K562 (cell line): ENCODE measurements around the gene AP5Z1. TPM values are rescaled to one million over a fixed set of nuclear protein-coding genes. Genes with fewer than 3 reads are reported as not detected.

Source experiments
- CREM ChIP-seq: IDR thresholded peaks from 2 replicates; pipeline ENCODE4 v1.6.1; 2014; ENCODE audit warnings: antibody characterized with exemption, low read depth
- ETV1 ChIP-seq: fragments of 450-650 bp; conservative IDR thresholded peaks from 2 replicates; pipeline ENCODE4 v1.6.1; 2016; ENCODE audit warnings: missing genetic modification characterization, control low read depth, low read depth, missing compliant biosample characterization
- FOXK2 ChIP-seq, 2 experiments: fragments of 450-650 bp; IDR thresholded peaks in 1 of 2; conservative IDR thresholded peaks in 1 of 2; 2 replicates each; pipeline ENCODE4 v1.6.1; 2016; ENCODE audit warnings: low read depth in 2 of 2, mild to moderate bottlenecking in 1 of 2
- RAD21 ChIP-seq, 2 experiments: fragments of 250-450 bp in 1 of 2; fragments of 450-650 bp in 1 of 2; sonication (Bioruptor Pico) in 1 of 2; formaldehyde crosslinking in 1 of 2; IDR thresholded peaks in 1 of 2; conservative IDR thresholded peaks in 1 of 2; 2 replicates each; pipeline versions ENCODE4 v1.4.0 to v1.8.0; 2020 to 2022; ENCODE audit warnings: mild to moderate bottlenecking in 2 of 2, moderate library complexity in 1 of 2
- TAF1 ChIP-seq: IDR thresholded peaks from 2 replicates; pipeline ENCODE4 v1.6.1; 2011; ENCODE audit warnings: mild to moderate bottlenecking, low read length, moderate library complexity; ENCODE audit not compliant: insufficient read depth, control insufficient read depth, severe bottlenecking; ENCODE audit errors: extremely low read depth
- TAL1 ChIP-seq: fragments of 450-650 bp; IDR thresholded peaks from 2 replicates; pipeline ENCODE4 v1.6.1; 2016; ENCODE audit warnings: mild to moderate bottlenecking
- ZBTB17 ChIP-seq: fragments of 450-650 bp; formaldehyde crosslinking; IDR thresholded peaks from 2 replicates; pipeline ENCODE4 v1.4.0; 2020; ENCODE audit warnings: mild to moderate bottlenecking
- polyA plus RNA-seq, 8 experiments: library from polyadenylated mRNA; depleted of rRNA in 4 of 8; stranded (reverse) in 5 of 8; unstranded in 3 of 8; fragments of >200 nt; fragmentation: Nextera tagmentation in 2 of 8; fragmentation: Illumina TruSeq in 1 of 8; extraction: Ambion mirVana in 2 of 8; extraction: Trizol in 1 of 8; gene quantifications; 2 replicates each; pipeline versions ENCODE4 v1.2.1 to v1.2.3, GENCODE V29; 2011 to 2014; ENCODE audit warnings: inconsistent platforms in 1 of 8, missing spikeins in 1 of 8
- total RNA-seq, 7 experiments: library from RNA; depleted of rRNA in 6 of 7; stranded (reverse); fragments of >200 nt in 6 of 7; fragmentation: Illumina TruSeq in 2 of 7; extraction: Trizol in 2 of 7; gene quantifications; 2 replicates each; pipeline versions ENCODE4 v1.2.1 to v1.2.3, GENCODE V29; 2011 to 2021; ENCODE audit warnings: low replicate concordance in 1 of 7
- TF ChIP-seq, protein P1 (sequence below), 2 experiments: fragments of 450-650 bp; formaldehyde crosslinking in 1 of 2; IDR thresholded peaks; 2 replicates each; pipeline versions ENCODE4 v1.4.0 to v1.6.1; 2014 to 2020; ENCODE audit warnings: mild to moderate bottlenecking in 2 of 2, borderline replicate concordance in 1 of 2, low read depth in 1 of 2
- TF ChIP-seq, protein P2 (sequence below), 2 experiments: fragments of 450-650 bp; IDR thresholded peaks; 2 replicates each; pipeline ENCODE4 v1.6.1; 2018; ENCODE audit warnings: mild to moderate bottlenecking in 2 of 2, low read depth in 1 of 2; ENCODE audit not compliant: partially characterized antibody in 2 of 2
- TF ChIP-seq, protein P3 (sequence below): sonication (generic); formaldehyde crosslinking; IDR thresholded peaks from 2 replicates; pipeline ENCODE4 v1.8.1; 2023; ENCODE audit warnings: mild to moderate bottlenecking, missing genetic modification reagents, moderate library complexity

Gene AP5Z1
- total and polyA plus RNA-seq, 9 of the 15 experiments (the other 6 are each of a cell fraction or from before 2014, with no cell fraction given): 0.06 to 31.1 (median 6.4) TPM

DNA sequence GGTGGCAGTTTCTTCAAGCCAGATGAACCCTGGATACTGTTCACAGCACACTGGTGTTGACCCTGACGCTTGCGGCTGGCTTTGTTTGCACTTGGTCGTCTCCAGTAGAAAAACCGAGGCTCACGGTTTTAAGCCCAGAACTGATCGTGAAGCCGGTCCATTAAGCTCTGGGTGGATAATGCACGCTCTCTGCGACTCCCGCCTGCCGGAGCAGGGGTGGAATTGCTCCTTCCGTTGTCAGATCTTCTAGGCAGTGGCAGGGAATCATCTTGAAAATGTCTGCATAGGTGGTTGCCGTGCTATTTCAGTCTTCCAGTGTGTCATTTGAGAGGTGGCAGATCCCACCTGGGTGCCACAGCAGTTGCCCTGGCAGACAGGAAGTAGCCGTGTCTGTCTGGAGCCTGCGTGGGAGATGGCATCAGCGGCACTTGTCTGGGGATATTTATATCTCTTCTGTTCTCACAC is 35.9 kb upstream of the AP5Z1 start (continued):
- peak in 1 of 2 experiments; percentile 51; a peak in 3 of 4 replicates for TF ChIP-seq RAD21 (CRISPR knock-in tag; conservative IDR thresholded peaks at IDR 0.05 in 1 of 2, IDR thresholded peaks at IDR 0.05 in 1 of 2)
- peak; percentile 3; the same call in 1 of the 2 replicates for TF ChIP-seq CREM
- 0 out of 2 replicates have a peak, but pooled peaks have one; percentile 2 for TF ChIP-seq TAL1
- TF ChIP-seq TAF1: peak; percentile 26
- TF ChIP-seq, protein P1, sequence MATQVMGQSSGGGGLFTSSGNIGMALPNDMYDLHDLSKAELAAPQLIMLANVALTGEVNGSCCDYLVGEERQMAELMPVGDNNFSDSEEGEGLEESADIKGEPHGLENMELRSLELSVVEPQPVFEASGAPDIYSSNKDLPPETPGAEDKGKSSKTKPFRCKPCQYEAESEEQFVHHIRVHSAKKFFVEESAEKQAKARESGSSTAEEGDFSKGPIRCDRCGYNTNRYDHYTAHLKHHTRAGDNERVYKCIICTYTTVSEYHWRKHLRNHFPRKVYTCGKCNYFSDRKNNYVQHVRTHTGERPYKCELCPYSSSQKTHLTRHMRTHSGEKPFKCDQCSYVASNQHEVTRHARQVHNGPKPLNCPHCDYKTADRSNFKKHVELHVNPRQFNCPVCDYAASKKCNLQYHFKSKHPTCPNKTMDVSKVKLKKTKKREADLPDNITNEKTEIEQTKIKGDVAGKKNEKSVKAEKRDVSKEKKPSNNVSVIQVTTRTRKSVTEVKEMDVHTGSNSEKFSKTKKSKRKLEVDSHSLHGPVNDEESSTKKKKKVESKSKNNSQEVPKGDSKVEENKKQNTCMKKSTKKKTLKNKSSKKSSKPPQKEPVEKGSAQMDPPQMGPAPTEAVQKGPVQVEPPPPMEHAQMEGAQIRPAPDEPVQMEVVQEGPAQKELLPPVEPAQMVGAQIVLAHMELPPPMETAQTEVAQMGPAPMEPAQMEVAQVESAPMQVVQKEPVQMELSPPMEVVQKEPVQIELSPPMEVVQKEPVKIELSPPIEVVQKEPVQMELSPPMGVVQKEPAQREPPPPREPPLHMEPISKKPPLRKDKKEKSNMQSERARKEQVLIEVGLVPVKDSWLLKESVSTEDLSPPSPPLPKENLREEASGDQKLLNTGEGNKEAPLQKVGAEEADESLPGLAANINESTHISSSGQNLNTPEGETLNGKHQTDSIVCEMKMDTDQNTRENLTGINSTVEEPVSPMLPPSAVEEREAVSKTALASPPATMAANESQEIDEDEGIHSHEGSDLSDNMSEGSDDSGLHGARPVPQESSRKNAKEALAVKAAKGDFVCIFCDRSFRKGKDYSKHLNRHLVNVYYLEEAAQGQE (IDR thresholded peaks at IDR 0.05; ENCODE audit: borderline replicate concordance): peak; percentile 14; the same call in 1 of the 2 replicates
- TF ChIP-seq, protein P1 (CRISPR knock-in tag; IDR thresholded peaks at IDR 0.05; ENCODE audit: low read depth): no peak
- TF ChIP-seq ZBTB17: 0 out of 2 replicates have a peak, but pooled peaks have one; percentile 10
- 0 out of 2 replicates have a peak, but pooled peaks have one; percentile 34 for TF ChIP-seq ETV1 (tag)
- TF ChIP-seq, protein P2, sequence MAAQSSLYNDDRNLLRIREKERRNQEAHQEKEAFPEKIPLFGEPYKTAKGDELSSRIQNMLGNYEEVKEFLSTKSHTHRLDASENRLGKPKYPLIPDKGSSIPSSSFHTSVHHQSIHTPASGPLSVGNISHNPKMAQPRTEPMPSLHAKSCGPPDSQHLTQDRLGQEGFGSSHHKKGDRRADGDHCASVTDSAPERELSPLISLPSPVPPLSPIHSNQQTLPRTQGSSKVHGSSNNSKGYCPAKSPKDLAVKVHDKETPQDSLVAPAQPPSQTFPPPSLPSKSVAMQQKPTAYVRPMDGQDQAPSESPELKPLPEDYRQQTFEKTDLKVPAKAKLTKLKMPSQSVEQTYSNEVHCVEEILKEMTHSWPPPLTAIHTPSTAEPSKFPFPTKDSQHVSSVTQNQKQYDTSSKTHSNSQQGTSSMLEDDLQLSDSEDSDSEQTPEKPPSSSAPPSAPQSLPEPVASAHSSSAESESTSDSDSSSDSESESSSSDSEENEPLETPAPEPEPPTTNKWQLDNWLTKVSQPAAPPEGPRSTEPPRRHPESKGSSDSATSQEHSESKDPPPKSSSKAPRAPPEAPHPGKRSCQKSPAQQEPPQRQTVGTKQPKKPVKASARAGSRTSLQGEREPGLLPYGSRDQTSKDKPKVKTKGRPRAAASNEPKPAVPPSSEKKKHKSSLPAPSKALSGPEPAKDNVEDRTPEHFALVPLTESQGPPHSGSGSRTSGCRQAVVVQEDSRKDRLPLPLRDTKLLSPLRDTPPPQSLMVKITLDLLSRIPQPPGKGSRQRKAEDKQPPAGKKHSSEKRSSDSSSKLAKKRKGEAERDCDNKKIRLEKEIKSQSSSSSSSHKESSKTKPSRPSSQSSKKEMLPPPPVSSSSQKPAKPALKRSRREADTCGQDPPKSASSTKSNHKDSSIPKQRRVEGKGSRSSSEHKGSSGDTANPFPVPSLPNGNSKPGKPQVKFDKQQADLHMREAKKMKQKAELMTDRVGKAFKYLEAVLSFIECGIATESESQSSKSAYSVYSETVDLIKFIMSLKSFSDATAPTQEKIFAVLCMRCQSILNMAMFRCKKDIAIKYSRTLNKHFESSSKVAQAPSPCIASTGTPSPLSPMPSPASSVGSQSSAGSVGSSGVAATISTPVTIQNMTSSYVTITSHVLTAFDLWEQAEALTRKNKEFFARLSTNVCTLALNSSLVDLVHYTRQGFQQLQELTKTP (IDR thresholded peaks at IDR 0.05; ENCODE audit: low read depth in 1 of 2, partially characterized antibody in 2 of 2): peak in 1 of 2 experiments; percentile 7
- TF ChIP-seq, protein P3, sequence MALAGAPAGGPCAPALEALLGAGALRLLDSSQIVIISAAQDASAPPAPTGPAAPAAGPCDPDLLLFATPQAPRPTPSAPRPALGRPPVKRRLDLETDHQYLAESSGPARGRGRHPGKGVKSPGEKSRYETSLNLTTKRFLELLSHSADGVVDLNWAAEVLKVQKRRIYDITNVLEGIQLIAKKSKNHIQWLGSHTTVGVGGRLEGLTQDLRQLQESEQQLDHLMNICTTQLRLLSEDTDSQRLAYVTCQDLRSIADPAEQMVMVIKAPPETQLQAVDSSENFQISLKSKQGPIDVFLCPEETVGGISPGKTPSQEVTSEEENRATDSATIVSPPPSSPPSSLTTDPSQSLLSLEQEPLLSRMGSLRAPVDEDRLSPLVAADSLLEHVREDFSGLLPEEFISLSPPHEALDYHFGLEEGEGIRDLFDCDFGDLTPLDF: peak; percentile 6; the same call in 1 of the 2 replicates
- 0 out of 4 replicates have a peak, but pooled peaks of 1 of the 2 experiments have one; percentile 1 for TF ChIP-seq FOXK2 (conservative IDR thresholded peaks at IDR 0.05 in 1 of 2, IDR thresholded peaks at IDR 0.05 in 1 of 2; ENCODE audit: low read depth in 2 of 2)
